PFSK-1 (cell line): Measurements from ENCODE around the gene AGPAT4.

Experiments
- FOXP2 ChIP-seq: optimal IDR thresholded peaks from 2 replicates; pipeline ENCODE3; 2011; ENCODE audit warnings: borderline replicate concordance, control low read depth, inconsistent platforms; ENCODE audit not compliant: insufficient read depth; ENCODE audit errors: extremely low read length, extremely low read depth
- POLR2AphosphoS5 ChIP-seq: IDR thresholded peaks from 2 replicates; pipeline ENCODE4 v1.6.1; 2012; ENCODE audit warnings: low read depth, mild to moderate bottlenecking, control low read depth, low read length, moderate library complexity
- SIN3A ChIP-seq: IDR thresholded peaks from 2 replicates; pipeline ENCODE4 v1.6.1; 2012; ENCODE audit warnings: mild to moderate bottlenecking, low read length, moderate library complexity, borderline replicate concordance; ENCODE audit not compliant: insufficient read depth
- TAF1 ChIP-seq: IDR thresholded peaks from 2 replicates; pipeline ENCODE4 v1.6.1; 2012; ENCODE audit warnings: low read length, control low read depth, borderline replicate concordance; ENCODE audit not compliant: insufficient read depth
- TF ChIP-seq, protein P1 (sequence below), 2 experiments: IDR thresholded peaks; 2 replicates each; pipeline versions ENCODE4 v1.6.1 to v1.8.0; 2011 to 2012; ENCODE audit warnings: low read depth in 2 of 2, low read length in 2 of 2, control low read depth in 1 of 2, inconsistent platforms in 1 of 2, mild to moderate bottlenecking in 1 of 2, moderate library complexity in 1 of 2; ENCODE audit not compliant: insufficient read depth in 1 of 2

Gene AGPAT4

DNA sequence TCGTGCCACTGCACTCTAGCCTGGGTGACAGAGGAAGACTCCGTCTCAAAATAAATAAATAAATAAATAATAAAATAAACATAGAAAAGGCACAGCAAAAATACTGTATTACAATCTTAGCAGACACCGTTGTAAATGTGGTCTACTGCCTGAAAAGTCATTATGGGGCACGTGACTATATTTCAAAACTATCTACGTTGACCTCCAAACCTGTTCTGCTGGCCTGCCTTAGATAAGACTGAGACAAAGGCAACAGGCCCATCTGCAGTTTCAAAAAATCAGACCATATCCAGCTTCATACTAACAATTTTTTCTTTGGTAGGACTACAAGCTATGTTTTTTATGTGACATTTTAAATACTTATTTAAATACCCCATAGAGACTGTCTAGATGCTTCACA lies 59.1 kb downstream of the AGPAT4 start:
- TF ChIP-seq, protein P1, sequence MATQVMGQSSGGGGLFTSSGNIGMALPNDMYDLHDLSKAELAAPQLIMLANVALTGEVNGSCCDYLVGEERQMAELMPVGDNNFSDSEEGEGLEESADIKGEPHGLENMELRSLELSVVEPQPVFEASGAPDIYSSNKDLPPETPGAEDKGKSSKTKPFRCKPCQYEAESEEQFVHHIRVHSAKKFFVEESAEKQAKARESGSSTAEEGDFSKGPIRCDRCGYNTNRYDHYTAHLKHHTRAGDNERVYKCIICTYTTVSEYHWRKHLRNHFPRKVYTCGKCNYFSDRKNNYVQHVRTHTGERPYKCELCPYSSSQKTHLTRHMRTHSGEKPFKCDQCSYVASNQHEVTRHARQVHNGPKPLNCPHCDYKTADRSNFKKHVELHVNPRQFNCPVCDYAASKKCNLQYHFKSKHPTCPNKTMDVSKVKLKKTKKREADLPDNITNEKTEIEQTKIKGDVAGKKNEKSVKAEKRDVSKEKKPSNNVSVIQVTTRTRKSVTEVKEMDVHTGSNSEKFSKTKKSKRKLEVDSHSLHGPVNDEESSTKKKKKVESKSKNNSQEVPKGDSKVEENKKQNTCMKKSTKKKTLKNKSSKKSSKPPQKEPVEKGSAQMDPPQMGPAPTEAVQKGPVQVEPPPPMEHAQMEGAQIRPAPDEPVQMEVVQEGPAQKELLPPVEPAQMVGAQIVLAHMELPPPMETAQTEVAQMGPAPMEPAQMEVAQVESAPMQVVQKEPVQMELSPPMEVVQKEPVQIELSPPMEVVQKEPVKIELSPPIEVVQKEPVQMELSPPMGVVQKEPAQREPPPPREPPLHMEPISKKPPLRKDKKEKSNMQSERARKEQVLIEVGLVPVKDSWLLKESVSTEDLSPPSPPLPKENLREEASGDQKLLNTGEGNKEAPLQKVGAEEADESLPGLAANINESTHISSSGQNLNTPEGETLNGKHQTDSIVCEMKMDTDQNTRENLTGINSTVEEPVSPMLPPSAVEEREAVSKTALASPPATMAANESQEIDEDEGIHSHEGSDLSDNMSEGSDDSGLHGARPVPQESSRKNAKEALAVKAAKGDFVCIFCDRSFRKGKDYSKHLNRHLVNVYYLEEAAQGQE (IDR thresholded peaks at IDR 0.05; ENCODE audit: insufficient read depth in 1 of 2, low read depth in 2 of 2, low read length in 2 of 2) = no peak
- TF ChIP-seq TAF1 (no peak), POLR2AphosphoS5 (no peak), FOXP2 (no peak), SIN3A (no peak)

- no peak for TF ChIP-seq POLR2AphosphoS5
- TF ChIP-seq TAF1 = no peak
- no peak for TF ChIP-seq SIN3A
Observed at GRCh38 chr6:161212902-161213301, 61.0 kb downstream of the AGPAT4 start.

DNA sequence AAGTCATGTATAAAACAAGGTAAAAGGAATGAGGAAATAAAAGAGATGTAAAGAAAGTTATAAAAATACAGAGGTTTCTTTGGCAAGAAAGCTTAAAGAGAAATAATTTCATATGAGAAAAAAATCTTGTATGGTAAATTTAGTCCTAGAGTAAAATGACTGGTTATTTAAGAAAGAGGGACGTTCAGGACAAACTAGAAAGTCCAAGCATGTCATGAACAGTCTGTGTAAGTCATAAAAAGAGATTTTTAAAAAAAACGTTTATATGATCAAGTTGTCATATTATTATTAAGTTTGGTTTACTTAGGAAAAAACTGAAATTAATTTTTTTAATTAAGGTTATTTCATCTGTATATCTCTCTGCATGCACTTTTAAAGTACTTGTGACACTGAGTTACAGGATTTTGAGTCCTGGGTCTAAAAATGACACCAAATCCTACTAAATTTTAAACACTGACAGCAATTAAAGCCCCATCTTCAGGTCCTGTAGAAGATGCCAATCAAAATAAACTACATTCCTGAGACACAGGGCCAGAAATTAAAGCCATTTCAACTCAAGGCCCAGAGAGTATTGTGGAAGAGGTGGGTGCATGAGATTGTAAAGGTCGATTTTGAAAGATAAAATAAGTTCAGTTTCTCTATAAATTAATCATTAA lies 62.4 kb downstream of the AGPAT4 start:
- TF ChIP-seq FOXP2 (no peak), SIN3A (no peak), POLR2AphosphoS5 (no peak), TAF1 (no peak)
- TF ChIP-seq, protein P1 (IDR thresholded peaks at IDR 0.05; ENCODE audit: insufficient read depth in 1 of 2, low read depth in 2 of 2, low read length in 2 of 2) = no peak

DNA sequence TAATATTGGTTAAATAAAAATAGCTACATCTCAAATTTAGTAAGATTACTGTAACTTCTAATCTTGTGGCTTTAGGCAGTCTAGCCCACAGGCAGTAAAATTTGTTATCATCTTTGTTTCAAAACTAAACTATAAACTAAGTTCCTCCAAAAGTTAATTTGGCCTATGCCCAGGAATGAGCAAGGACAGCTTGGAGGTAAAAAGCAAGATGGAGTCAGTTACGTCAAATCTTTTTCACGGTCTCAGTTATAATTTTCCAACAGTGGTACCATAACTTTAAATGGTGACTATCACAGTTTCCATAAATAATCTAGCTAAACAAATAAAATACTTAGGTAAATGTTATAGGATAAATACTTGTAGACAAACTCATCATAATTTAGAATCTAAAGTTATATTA lies 63.0 kb downstream of the AGPAT4 start:
- TF ChIP-seq, protein P1 (IDR thresholded peaks at IDR 0.05; ENCODE audit: insufficient read depth in 1 of 2, low read depth in 2 of 2, low read length in 2 of 2) = no peak
- TF ChIP-seq TAF1 = no peak
- TF ChIP-seq POLR2AphosphoS5 = no peak
- TF ChIP-seq FOXP2 = no peak
- TF ChIP-seq SIN3A = no peak

DNA sequence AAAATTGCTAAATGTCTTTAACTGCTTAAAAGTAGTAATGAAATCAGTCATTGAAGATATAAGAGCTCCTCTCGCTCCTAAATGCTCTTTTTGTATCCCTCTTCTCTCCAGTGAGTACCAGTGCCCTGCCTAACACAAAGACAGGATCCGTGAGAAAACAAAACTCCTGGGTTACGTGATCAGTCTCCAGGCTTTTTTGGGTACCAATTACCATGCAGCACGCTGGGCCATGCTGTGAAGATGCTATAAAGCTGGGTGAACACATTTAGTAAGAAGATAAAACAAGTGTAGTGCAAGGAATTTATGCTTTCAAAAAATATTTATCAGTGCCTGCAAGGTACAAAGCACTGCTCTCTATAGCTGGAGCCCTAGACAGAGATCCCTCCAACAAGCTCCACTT lies 66.7 kb downstream of the AGPAT4 start:
- TF ChIP-seq, protein P1 (IDR thresholded peaks at IDR 0.05; ENCODE audit: insufficient read depth in 1 of 2, low read depth in 2 of 2, low read length in 2 of 2) = no peak
- TF ChIP-seq FOXP2 = no peak
- no peak for TF ChIP-seq SIN3A
- no peak for TF ChIP-seq TAF1
- no peak for TF ChIP-seq POLR2AphosphoS5
